Urinary bladder (tissue), 4 donors: ENCODE data around the gene RAB41. TPM values are rescaled to one million over a fixed set of nuclear protein-coding genes. Genes with fewer than 3 reads are reported as not detected.
"Not testable (repeated sequence)": the region's sequence is repeated elsewhere in the genome, so short reads cannot be mapped to it uniquely, and the experiment has no call there.

Experiments
- DNase-seq: peaks from one replicate; pipeline ENCODE4 v3.0.0-alpha.2; 2015; ENCODE audit errors: extremely low spot score
- H3K27ac ChIP-seq: one replicate; pipeline ENCODE4 v1.5.1; 2013; ENCODE audit warnings: low read depth, mild to moderate bottlenecking, moderate library complexity
- H3K36me3 ChIP-seq: one replicate; pipeline ENCODE4 v1.6.1; 2013; ENCODE audit warnings: mild to moderate bottlenecking, moderate library complexity; ENCODE audit not compliant: insufficient read depth
- H3K4me1 ChIP-seq: one replicate; pipeline ENCODE4 v1.6.1; 2013; ENCODE audit warnings: mild to moderate bottlenecking, moderate library complexity; ENCODE audit not compliant: insufficient read depth
- H3K4me3 ChIP-seq: one replicate; pipeline ENCODE4 v1.5.1; 2013; ENCODE audit warnings: low read depth, low read length
- WGBS: extraction: QIAGEN DNeasy Blood & Tissue Kit; methylation state at CpG from one replicate; pipeline ENCODE4 v1.1.7; 2013; 5-methylcytosine and 5-hydroxymethylcytosine counted together
- polyA plus RNA-seq: library from polyadenylated mRNA; stranded (reverse); fragments of 200-250 nt; gene quantifications from one replicate; pipeline ENCODE4 v1.2.3, GENCODE V29; 2013
- total RNA-seq: library from RNA; depleted of rRNA; stranded (reverse); fragments of >200 nt; gene quantifications from one replicate; pipeline ENCODE4 v1.2.3, GENCODE V29; 2014
- donor health status: healthy with polysubstance abuse.
- donor health status: healthy.

RAB41 gene
- total RNA-seq (not detected), polyA plus RNA-seq (not detected)

DNA sequence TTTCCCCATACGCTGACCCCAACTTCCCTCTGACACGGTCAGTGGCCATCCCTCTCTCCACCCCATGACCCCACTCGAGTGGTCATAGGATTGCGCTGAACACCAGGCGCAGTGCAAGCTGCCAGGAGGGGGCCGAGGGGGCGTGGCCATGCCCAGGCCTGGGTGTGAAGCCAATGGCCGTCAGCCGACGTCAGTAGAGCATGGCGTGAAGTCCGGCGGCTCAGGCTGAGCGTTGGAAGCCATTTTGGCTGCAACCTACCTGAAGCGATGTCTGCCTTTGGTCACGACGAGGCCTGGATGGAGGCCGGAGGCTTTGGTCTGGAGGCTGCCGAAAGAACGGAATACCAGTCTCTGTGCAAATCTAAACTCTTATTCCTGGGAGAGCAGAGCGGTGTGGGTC lies at the start of gene RAB41:
Gene RAB41, plus strand, starts transcription at position 222 of the 400 bp plus-strand sequence. Its CDS starts 46 bp downstream, at position 268.
- no peak within 1 kb of the TSS for H3K4me3 ChIP-seq
- no peak for DNase-seq
- no peaks in the 10 kb centered on the region for H3K4me1 ChIP-seq
- no peak within 1 kb of the TSS for H3K27ac ChIP-seq
- H3K36me3 ChIP-seq, result peaks cover 5% of the 10 kb centered on the region
- 96% methylated on average over 21 of the region's 21 CpGs for whole genome bisulfite sequencing

DNA sequence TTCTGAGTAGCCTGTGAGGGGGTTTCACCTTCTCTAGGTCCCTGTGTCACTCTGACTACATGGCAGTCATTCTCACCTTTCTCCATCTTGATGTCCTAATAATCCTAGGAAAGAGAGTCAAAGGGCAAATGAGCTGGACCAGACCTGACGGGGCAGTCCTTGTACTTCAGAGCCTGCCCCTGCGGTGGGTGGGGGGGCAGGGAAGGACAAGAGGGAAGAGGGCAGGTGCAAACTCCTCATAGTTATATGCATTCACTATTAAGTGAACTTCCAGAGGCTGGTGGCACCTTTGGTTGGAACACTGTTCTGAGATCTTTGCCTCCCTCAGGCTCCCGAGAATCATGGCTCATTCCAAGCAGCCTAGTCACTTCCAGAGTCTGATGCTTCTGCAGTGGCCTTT lies 47.6 kb upstream of the RAB41 start, which contains the start of gene AWAT1:
Gene AWAT1, plus strand, starts transcription at position 301 of the 400 bp plus-strand sequence. Its CDS starts 41 bp downstream, at position 342.
- H3K27ac ChIP-seq, result no peak within 1 kb of the TSS
- no peak within 1 kb of the TSS for H3K4me3 ChIP-seq
- DNase-seq, result no peak
- H3K4me1 ChIP-seq, result no peaks in the 10 kb centered on the region
- WGBS, result 82% methylated on average over 3 of the region's 3 CpGs
- H3K36me3 ChIP-seq, result no peaks in the 10 kb centered on the region

DNA sequence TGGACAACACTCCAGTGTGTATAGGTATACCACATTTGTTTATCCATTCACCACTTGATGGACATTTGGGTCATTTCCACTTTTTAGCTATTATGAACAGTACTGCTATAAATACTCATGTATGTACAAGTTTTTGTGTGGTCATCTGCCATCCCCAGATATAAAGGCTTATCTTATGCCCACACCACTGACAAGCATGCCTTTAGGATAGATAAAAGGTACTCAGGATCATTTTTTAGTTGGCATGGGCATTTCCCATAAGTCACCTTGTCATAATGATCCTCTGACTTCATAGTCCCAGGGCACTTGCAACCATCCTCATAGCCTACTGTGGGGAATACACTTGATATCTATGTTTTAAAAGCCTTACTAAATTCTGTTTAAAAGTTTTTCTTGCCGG lies 41.2 kb upstream of the RAB41 start:
- Histone ChIP-seq H3K27ac (no peak overlapping the region), H3K36me3 (no peaks in the 10 kb centered on the region), H3K4me3 (no peak overlapping the region), H3K4me1 (no peaks in the 10 kb centered on the region)
- 96% methylated on average over 1 of the region's 1 CpG for WGBS
- DNase-seq, result no peak

DNA sequence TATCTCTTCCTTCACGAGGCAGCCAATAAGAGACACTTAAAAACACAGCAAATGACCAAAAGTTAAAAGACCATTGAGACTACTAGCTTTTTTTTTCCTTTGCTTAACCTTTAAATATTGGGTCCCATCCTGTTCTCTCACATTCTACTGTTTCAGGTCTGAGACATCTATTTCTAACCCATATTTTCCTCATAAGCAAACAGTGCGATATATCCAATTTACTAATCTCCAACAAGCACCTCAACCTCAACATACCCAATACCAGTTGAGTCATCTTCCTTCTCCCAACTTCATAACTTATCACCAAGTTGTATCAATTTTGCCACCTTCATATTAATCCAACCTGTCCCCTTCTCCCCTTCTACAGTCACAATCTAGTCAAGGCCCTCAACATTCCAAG lies 40.5 kb upstream of the RAB41 start:
- H3K4me1 ChIP-seq, result no peaks in the 10 kb centered on the region
- no peak overlapping the region for H3K4me3 ChIP-seq
- no peaks in the 10 kb centered on the region for H3K36me3 ChIP-seq
- 91% methylated on average over 2 of the region's 2 CpGs for WGBS
- no peak for DNase-seq
- no peak overlapping the region for H3K27ac ChIP-seq

DNA sequence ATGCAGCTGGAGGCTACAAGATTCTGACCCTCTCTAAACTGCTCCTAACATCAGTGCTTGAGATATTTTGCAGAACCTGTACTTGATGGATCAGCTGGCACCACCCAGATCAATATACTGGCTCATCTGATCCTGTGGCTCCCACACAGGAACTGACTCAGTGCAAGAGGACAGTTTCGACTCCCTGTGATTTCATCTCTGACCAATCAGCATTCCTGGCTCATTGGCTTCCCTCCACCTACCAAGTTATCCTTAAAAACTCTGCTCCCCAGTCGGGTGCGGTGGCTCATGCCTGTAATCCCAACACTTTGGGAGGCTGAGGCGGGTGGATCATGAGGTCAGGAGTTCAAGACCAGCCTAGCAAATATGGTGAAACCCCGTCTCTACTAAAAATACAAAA lies 38.4 kb upstream of the RAB41 start:
- not testable (repeated sequence) for H3K36me3 ChIP-seq, H3K4me1 ChIP-seq, DNase-seq, H3K27ac ChIP-seq, H3K4me3 ChIP-seq
- 69% methylated on average over 5 of the region's 5 CpGs for WGBS

DNA sequence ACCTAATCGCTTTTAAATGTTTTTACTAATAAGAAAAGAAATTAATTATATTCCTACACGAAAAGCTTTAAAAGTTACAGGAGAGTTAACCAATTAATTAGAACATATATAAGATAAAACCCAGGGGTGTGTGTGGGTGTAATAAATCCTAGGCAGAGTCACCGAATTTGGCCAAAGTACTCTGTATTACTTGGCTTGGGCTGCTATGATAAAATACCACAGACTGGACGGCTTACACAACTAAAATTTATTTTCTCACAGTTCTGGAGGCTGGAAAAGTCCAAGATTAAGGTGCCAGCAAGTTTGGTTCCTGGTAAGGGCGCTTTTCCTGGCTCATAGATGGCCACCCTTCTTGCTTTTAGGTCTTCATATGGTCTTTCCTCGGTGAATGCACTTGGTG lies 37.1 kb upstream of the RAB41 start:
- Histone ChIP-seq H3K4me3 (no peak overlapping the region), H3K4me1 (no peaks in the 10 kb centered on the region), H3K27ac (no peak overlapping the region), H3K36me3 (no peaks in the 10 kb centered on the region)
- 76% methylated on average over 6 of the region's 6 CpGs for WGBS
- DNase-seq, result no peak

DNA sequence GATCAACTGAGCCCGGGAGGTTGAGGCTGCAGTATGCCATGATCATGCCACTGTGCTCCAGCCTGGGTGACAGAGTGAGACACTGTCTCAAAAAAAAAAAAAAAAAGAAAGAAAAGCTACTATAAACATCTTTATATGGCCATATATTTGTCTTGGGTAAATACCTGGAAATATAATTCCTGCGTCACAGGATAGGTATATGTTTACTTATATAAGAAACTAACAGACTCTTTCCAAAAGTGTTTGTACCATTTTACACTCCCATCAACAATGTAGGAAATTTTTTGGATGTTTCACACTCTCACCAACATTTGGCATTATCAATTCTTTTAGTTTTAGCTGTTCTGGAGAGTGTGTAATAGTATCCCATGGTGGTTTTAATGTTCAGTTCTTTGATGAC lies 34.7 kb upstream of the RAB41 start:
- Histone ChIP-seq H3K4me3 (no peak overlapping the region), H3K27ac (no peak overlapping the region), H3K36me3 (no peaks in the 10 kb centered on the region), H3K4me1 (no peaks in the 10 kb centered on the region)
- DNase-seq, result no peak
- WGBS, result 89% methylated on average over 2 of the region's 2 CpGs

DNA sequence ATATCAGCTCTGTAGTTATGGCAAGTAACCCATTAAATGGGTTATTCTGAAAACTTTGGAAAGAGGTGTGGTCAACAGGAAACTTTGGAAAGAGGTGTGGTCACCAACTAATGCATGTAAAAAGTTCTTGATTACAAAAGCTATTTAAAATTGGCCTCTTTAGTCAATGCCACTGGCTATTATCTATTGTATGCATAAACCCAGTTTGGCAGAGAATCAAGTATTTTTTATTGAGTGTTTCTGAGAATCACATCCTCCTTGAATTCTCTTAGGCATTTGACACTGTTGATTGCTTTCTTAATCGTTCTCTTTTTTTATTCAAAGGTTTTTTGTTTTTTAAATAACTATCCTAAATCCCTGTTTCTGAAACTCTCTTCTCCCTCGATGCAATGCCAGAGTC lies 29.5 kb upstream of the RAB41 start:
- WGBS, result 41% methylated on average over 2 of the region's 2 CpGs
- H3K27ac ChIP-seq, result no peak overlapping the region
- DNase-seq, result no peak
- no peaks in the 10 kb centered on the region for H3K4me1 ChIP-seq
- H3K36me3 ChIP-seq, result no peaks in the 10 kb centered on the region
- H3K4me3 ChIP-seq, result no peak overlapping the region

DNA sequence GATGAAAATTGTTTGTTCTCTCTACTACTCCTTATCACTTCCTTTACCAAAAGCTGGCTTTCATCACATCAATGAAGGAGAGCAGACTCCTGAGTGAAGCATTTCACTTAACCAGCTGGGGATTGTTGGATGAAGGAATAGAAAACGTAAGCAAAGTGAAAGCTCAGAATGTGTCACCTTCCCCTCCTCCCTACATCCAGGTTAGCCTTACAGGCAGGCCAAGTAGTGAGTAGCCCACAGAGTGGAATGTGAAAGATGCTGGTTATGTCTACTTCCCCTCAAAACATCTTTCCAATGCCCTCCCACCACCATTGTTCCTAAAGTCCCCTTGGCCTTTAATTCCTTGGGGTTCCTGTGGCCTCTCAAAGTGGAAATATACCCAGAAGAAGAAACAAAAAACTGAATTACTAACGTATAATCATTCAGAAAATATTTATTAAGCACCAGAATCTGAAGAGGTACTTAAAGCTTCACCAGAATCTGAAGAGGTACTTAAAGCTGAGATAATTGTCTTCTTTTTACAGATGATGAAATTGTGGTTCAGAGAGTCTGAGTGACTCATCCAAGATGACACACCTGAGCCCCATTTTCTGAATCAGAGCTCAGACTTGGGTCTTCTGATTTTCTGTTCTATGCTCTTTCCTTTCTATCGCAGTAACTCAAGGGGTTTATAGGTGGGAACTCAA lies 28.5 kb upstream of the RAB41 start:
- 91% methylated on average over 3 of the region's 3 CpGs for WGBS
- Histone ChIP-seq H3K36me3 (no peaks in the 10 kb centered on the region), H3K27ac (no peak overlapping the region), H3K4me3 (no peak overlapping the region), H3K4me1 (no peaks in the 10 kb centered on the region)
- no peak for DNase-seq

DNA sequence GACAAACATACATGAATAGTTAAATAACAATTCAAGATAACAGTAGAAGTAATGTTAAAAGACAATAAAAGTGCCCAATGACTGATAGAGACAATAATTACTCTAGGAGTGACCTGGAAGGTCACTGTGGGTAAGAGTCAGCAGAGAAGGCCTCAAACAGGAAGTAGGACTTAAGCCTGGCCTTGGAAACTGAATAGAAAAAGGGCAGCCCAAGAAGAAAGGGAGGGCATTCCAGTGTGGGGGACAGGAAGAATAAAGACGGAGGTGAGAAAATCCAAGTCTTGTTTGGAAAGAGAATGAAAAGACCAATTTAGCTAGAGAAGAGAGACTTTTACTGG lies 27.9 kb upstream of the RAB41 start:
- H3K4me1 ChIP-seq, result no peaks in the 10 kb centered on the region
- no peak overlapping the region for H3K27ac ChIP-seq
- H3K36me3 ChIP-seq, result no peaks in the 10 kb centered on the region
- H3K4me3 ChIP-seq, result no peak overlapping the region
- 84% methylated on average over 1 of the region's 1 CpG for WGBS
- no peak for DNase-seq

DNA sequence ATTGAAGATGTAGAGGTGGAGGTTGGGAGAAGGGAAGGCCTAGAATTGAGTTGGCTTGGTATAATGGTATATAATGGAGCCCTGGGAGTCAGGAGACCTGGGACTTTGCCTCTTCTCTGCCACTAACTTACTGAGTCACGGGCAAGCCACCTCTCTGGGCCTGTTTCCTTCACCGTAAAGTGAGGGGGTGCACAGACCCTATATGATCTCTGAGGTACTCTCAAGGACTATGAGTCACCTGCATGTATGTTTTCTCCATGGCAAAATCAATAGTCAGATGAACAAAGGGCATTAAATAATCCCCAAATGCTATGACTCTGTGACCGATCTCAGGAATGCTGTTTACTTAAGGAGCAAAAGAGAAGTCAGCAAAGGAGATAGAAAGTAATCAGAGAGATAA lies 27.1 kb upstream of the RAB41 start:
- no peaks in the 10 kb centered on the region for H3K4me1 ChIP-seq
- 80% methylated on average over 3 of the region's 3 CpGs for WGBS
- peaks cover 2% of the 10 kb centered on the region for H3K36me3 ChIP-seq
- H3K4me3 ChIP-seq, result no peak overlapping the region
- no peak for DNase-seq
- H3K27ac ChIP-seq, result no peak overlapping the region

DNA sequence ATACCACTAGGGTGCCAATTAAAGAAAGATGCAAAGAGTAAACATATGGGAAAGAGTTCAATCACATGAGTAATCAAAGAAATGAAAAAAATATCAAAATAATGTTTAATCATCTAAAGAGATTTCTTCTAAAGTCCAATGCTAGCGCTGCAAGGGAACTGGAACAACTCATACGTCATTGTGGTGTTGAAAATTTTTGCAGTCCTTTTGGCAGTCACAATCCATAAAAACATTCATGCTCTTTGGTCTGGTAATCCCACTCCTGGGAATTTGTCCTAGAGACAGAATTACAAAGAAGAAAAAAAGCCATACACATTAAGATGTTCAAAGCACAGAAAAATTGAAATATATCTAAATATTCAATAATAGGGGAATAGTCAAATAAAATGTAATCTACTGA lies 26.5 kb upstream of the RAB41 start:
- no peaks in the 10 kb centered on the region for H3K4me1 ChIP-seq
- H3K36me3 ChIP-seq, result peaks cover 2% of the 10 kb centered on the region
- DNase-seq, result no peak
- WGBS, result 34% methylated on average over 2 of the region's 2 CpGs
- H3K27ac ChIP-seq, result no peak overlapping the region
- no peak overlapping the region for H3K4me3 ChIP-seq

DNA sequence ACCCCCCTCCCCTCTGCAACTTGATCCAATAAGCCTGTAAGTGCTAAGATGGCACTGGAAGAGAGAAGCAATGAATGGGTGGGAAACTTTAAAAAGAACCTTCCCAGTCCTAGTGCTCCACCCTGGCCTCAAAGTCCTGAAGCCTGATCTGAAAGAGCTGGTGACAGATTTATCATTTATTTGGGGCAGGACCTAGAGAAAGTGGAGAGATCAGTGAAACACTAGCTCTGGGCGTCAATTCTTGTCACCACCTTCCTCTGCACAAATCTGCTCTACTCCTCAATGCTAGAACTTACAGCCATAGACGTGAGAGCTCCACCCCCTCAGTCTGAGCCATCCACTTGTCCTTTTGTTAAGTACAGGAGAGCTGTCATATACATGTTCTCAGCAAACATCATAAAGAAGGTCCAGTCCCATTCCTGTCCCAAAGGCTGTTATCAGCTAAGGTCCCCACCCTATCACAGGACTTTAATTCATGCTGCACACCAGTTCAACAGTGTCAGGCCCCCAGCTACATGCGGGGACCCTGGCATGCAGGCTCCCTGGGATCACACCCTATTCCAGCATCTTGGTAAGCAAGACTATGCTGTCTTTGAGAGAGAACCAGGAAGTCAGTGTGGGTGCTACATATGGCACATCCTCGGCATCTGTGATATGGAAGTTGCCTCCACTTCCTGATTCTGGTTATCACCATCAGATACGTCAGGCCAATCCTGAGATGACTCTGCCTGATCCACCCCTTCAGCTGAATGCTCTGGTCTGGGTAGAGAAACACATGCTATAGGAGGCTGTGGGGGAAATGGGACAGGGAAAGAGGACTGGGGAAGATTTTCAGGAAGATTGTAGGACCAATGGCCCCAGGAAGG lies 24.3 kb upstream of the RAB41 start:
- Histone ChIP-seq H3K4me3 (no peak overlapping the region), H3K4me1 (no peaks in the 10 kb centered on the region), H3K27ac (no peak overlapping the region), H3K36me3 (peaks cover 2% of the 10 kb centered on the region)
- WGBS, result 83% methylated on average over 5 of the region's 5 CpGs
- DNase-seq, result no peak

DNA sequence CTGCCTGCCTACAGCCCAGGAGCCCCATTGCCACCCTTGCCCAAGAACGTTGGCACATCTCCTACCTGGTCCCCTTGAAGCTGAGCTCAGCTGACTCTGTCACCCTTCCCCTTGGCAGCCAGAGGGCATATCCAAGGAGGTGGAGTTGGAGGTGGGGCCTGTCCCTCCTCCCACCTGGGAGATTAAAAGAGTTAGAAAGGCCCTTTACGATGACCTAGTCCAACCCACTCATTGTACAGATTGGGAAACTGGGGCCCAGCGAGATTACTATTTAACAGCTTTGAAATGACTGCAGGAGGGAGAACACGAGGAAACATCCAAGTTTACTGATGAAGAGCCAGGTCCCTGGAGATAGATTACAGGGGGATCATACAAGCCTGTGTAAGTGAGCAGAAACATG lies 21.9 kb upstream of the RAB41 start, which contains the start of gene P2RY4:
Gene P2RY4, minus strand, starts transcription at position 101 of the 400 bp plus-strand sequence. CDS start 580 bp downstream, outside the sequence.
- Histone ChIP-seq H3K36me3 (peaks cover 2% of the 10 kb centered on the region), H3K4me1 (no peaks in the 10 kb centered on the region), H3K27ac (no peak within 1 kb of the TSS), H3K4me3 (no peak within 1 kb of the TSS)
- no peak for DNase-seq
- WGBS, result 68% methylated on average over 4 of the region's 4 CpGs
